ENCODE results near the gene BPGM. TPM values are rescaled to one million over a fixed set of nuclear protein-coding genes. Genes with fewer than 3 reads are reported as not detected.
A peak's percentile ranks its signal among the peaks of the same experiment; 100 is the strongest.
"Not testable (repeated sequence)": the region's sequence is repeated elsewhere in the genome, so short reads cannot be mapped to it uniquely, and the experiment has no call there.

Gene BPGM
- total RNA-seq, 4 donors from 2014 or later: 11.9 to 15.5 (median 12.6) TPM

- intact Hi-C loops (cut with DNase I; ENCODE audit: low total_unique reads): no loop called here
- TF ChIP-seq POLR2A (IDR thresholded peaks at IDR 0.05) (no peak), CTCF (IDR thresholded peaks at IDR 0.05) (no peak)
- WGBS, 2 donors: 90 to 91% methylated on average over 3 of the region's 3 CpGs
- H3K4me3 ChIP-seq (ENCODE audit: low read depth, poor library complexity, severe bottlenecking): no peak overlapping the region
- no peak for DNase-seq (ENCODE audit: low spot score in 2 of 2)
Measured at GRCh38 chr7:134640842-134641715, 5.6 kb upstream of the BPGM start.

DNA sequence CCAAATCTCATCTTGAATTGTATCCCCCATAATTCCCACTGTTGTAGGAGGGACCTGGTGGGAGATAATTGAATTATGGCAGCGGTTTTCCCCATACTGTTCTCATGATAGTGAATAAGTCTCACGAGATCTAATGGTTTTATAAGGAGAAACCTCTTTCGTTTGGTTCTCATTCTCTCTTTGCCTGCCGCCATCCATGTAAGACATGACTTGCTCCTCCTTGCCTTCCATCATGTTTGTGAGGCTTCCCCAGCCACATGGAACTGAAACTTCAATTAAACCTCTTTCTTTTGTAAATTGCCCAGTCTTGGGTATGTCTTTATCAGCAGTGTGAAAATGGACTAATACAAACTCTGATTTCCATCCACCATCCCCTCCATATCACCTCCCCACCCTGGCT is 4.7 kb upstream of the BPGM start:
- WGBS, 2 donors: 85 to 92% methylated on average over 4 of the region's 4 CpGs

GRCh38 chr7:134643131-134643530 is 3.5 kb upstream of the BPGM start:
- 70 to 88% methylated on average over 1 of the region's 1 CpG for WGBS, 2 donors
- intact Hi-C loops (cut with DNase I; ENCODE audit: low total_unique reads): no loop called here
- TF ChIP-seq POLR2A (IDR thresholded peaks at IDR 0.05): no peak
- no peak overlapping the region for H3K4me3 ChIP-seq (ENCODE audit: low read depth, poor library complexity, severe bottlenecking)
- no peak for DNase-seq (ENCODE audit: low spot score in 2 of 2)

More for the DNA sequence above, 4.7 kb upstream of the BPGM start:
- H3K4me3 ChIP-seq (ENCODE audit: low read depth, poor library complexity, severe bottlenecking); intact Hi-C loops (cut with DNase I; ENCODE audit: low total_unique reads); DNase-seq (ENCODE audit: low spot score in 2 of 2): not testable (repeated sequence)

DNA sequence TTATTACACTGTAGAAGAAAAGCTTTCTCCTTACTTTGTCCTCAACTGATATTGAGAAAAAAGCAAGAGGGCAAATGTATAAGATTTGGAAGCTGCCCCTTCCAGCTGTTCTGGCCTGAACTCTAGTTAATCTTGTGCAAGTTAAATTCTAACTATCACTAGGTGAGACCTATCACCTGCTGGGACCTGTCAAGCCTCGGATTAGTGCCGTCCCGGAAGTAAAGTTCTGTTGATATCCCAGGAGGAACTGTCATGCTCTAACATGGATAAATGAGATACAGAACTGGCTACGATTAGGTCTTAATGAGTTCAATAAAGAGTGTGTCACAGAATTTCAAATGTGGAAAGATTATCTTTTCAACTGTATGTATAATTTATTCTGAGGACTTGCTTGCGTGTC is 1.2 kb upstream of the BPGM start:
- TF ChIP-seq POLR2A (IDR thresholded peaks at IDR 0.05) (no peak), CTCF (IDR thresholded peaks at IDR 0.05) (no peak)
- WGBS, 2 donors: 33 to 34% methylated on average over 5 of the region's 5 CpGs
- DNase-seq (ENCODE audit: low spot score in 2 of 2): no peak
- no peak overlapping the region for H3K4me3 ChIP-seq (ENCODE audit: low read depth, poor library complexity, severe bottlenecking)
- intact Hi-C loops (cut with DNase I; ENCODE audit: low total_unique reads): no loop called here

- WGBS, 2 donors: 3% methylated on average over 8 of the region's 8 CpGs
- intact Hi-C loops (cut with DNase I; ENCODE audit: low total_unique reads): no loop called here
- no peak for DNase-seq (ENCODE audit: low spot score in 2 of 2)
- no peak for TF ChIP-seq POLR2A (IDR thresholded peaks at IDR 0.05)
- no peak for TF ChIP-seq CTCF (IDR thresholded peaks at IDR 0.05)
- H3K4me3 ChIP-seq (ENCODE audit: low read depth, poor library complexity, severe bottlenecking): peak overlapping the region; percentile 37
Measured at GRCh38 chr7:134645935-134646334, 718 bp upstream of the BPGM start.

GRCh38 chr7:134648456-134648855 is 1.8 kb downstream of the BPGM start:
- WGBS, 2 donors: 94 to 95% methylated on average over 6 of the region's 6 CpGs
- H3K4me3 ChIP-seq (ENCODE audit: low read depth, poor library complexity, severe bottlenecking): no peak overlapping the region
- intact Hi-C loops (cut with DNase I; ENCODE audit: low total_unique reads): no loop called here
- no peak for DNase-seq (ENCODE audit: low spot score in 2 of 2)
- TF ChIP-seq POLR2A (IDR thresholded peaks at IDR 0.05) (no peak), CTCF (IDR thresholded peaks at IDR 0.05) (no peak)

All from lower leg skin (tissue), 4 donors.